Measurements from ENCODE around the gene CSPG4.
A peak's percentile ranks its signal among the peaks of the same experiment; 100 is the strongest.
"Not testable (repeated sequence)": the region's sequence is repeated elsewhere in the genome, so short reads cannot be mapped to it uniquely, and the experiment has no call there.

CSPG4 gene

DNA sequence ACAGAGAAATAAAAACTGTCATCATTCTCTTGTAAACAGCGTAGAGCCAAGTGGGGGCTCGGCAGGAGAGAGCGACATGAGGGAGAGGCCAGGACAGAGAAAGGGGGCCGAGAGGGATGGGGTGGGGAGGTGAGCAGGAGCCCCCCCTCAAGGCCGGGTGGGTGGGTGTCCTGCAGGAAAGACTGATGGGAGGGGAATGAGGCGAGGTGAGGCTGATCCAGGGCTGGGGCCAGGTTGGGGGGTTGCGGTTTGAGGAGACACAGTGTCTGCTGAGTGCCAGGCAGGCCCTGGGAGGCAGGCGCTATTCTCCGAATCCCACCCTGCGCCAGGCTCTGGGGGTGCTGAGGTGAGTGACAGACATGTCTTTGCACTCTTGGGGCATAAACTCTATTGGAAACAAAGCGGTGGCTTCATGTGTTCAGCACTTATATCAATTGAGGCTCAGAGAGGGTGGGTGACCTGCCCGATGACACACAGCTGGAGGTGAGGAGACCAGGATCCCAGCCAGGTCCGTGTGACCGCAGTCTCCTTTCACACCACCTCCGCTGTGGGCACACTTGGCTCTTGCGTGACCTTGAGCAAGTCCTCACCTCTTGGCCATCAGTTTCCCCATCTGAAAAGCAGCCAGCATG, 19.6 kb upstream of the CSPG4 start:
- DNase-seq, result no peak
- TF ChIP-seq POLR2A (IDR thresholded peaks at IDR 0.05; ENCODE audit: low read length) (no peak), GATA1 (IDR thresholded peaks at IDR 0.05; ENCODE audit: low read depth, low read length) (no peak)

DNA sequence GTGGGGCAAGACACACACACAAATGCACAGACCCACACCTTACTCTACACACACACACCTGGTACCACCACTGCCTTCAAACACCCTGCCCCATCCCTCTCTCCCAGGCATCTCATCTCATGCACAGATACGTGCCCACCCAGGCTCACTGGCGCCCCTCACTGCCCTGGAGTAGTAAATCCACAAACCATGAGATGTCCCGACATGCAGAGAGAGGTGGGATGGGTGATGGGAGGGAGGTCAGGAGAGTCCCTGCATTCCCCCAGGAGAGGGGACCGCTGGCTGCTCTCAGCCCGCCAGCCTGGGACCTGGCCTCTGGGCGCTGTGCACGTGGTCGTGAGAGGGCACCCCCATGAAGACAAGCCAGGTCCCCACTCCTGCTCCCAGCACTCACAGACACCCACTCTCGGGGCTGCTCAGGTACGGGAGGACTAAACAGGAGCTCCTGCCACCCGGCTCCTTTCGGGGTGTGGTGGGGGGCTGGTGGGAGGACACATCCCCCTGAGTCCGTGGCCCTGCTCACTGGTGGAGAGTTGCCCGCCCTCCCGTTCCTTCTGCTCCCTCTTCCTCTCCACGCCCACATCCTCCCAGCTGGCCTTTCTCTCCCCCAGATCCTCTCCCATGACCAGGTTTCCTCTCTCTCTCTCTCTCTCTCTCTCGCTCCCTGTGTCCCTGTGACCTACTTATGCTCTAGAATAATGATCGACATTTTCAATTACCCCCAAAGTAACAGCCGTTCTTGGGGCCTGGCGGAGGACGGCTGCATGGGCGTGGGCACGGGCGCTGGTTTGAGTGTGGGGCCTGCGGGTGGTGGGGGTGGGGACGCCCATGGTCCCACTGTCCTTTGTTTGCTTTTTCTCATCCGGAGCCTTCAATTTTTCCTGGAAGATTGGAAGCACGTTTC, 18.9 kb upstream of the CSPG4 start:
- DNase-seq, result no peak
- TF ChIP-seq GATA1 (IDR thresholded peaks at IDR 0.05; ENCODE audit: low read depth, low read length) (no peak), POLR2A (IDR thresholded peaks at IDR 0.05; ENCODE audit: low read length) (no peak)

DNA sequence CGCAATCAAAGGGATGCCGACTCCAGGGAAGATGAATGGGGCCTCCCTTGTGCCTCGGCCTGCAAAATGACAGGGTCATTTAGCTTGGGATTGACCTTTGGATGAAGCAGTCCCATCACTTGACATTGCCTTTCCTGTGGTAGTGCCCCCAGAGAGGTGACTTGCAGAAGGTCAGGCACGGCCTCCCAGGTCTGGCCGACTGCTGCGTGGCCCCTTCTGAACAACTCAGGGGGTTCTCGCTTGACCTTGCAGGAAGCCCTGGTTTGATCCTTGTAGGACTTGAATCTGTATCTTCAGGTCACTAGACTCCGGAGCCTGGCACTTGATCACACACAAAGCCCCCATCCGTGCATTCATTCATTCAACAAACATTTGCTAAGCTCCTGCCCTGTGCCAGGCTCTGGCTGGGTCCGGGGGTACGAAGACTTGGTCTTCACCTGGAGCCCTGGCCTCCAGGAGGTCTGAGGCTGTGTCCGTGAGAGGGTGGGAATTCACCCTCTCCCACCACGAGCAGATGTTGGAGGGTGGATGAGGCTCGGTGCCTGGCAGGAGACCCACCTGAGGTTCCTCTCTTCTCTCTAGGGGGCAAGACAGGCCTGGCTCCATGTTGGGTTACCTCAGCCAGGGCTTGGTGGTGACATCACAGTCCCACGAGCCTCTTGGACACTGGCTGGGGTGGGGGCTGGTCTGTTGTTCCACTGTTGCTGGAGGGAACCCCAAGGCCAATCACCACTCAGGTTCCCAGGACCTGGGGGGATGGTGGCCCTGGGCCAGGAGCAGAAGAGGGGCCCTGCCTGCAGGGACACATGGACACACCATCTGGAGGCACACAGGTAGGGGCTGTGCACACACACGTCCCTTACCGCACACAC, 18.0 kb upstream of the CSPG4 start:
- DNase-seq, result not testable (repeated sequence)

DNA sequence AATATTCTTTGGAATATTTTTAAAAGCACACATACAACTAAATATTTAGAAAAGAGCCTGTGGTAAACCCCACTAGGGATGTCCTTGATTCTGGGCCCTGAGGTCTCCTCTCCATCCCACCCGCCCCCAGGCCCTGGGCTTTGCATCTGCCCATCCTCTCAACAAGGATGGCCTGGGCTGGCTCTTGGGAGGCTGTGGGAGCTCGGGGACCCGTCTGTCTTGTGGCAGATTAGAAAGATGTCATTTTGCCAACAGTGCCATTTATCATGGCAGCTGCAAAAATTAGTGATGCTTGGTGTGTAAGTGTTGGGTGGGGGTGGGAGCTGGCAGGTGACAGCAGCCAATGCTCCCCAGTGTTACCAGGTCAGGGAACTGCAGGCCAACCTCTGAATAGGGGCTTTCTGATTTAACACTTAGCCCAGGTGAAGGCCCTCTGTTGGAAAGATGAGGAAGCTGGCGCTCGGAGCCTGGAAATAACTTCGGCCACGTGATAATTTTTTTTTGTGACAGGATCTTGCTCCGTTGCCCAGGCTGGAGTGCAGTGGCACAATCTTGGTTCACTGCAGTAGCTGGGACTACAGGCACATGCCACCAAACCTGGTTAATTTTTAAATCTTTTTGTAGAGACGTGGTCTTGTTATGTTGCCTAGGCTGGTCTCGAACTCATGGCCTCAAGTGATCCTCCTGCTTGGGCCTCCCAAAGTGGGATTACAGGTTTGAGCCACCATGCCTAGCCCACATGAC, 16.9 kb upstream of the CSPG4 start:
- no peak for DNase-seq
- no peak for TF ChIP-seq GATA1 (IDR thresholded peaks at IDR 0.05; ENCODE audit: low read depth, low read length)
- TF ChIP-seq POLR2A (IDR thresholded peaks at IDR 0.05; ENCODE audit: low read length), result no peak

DNA sequence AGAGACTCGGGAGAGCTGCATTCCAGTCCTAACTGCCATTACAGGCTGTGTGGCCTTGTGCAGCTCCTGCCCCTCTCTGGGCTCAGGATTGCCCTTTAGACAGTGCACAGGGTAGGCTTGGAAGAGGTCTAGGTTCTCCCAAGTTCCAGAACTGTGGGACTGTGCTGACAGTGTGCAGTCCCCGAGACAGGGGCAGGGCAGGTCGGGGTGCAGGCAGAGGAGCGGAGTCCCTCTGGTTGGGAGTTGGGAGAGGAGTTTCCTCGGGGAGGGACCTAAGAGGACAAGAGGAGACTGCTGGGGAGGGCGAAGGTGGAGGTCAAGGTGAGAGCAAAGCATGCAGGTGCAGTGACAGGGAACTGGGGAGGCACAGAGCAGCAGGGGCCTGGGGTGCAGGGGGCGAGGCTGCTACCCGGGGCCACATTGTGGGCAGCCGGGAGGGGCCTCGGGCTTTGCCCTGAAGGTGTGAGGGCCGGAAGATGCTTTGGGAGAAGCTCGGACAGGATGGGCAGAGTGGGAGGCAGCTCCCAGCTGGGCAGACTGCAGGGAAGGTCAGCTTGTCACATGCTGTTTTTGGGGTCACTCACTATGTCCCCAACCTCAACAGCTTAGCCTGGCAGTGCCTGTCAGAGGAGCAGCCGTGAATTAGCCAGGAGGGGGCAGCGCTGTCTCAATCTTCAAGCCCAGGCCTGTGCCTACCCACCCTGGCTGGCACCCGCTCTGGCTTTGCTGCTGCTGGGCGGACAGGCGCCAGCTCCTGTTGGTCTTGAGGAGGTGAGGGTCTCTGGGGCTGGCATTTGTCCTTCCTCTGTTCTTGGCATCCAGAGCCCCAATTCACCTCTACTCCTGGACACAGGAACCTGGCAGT, 15.4 kb upstream of the CSPG4 start:
- peak; percentile 58 to 75 for DNase-seq
- no peak for TF ChIP-seq POLR2A (IDR thresholded peaks at IDR 0.05; ENCODE audit: low read length)
- TF ChIP-seq GATA1 (IDR thresholded peaks at IDR 0.05; ENCODE audit: low read depth, low read length), result no peak

DNA sequence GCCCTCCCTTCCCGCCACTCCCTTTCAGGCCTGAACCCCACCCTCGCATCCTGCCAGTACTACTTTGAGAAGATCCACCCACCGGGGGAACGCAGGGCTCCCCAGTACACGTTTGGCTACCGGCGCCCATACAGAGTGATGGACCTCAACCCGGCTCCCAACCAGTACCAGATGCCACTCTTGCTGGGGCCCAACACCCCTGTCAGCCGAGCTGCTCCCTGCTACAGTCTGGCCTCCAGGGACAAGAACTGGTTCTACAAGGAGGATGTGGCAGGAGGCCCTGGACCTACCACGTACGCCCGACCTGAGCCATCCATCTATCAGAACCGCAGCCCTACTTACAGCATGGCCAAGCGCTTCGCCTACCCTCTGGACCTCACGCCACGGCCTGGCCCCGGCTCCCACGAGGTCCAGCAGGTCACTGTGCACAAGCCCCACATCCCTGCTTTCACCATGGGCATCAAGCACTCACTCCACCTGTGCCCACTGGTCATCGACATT, 14.4 kb upstream of the CSPG4 start:
- no peak for DNase-seq
- TF ChIP-seq POLR2A (IDR thresholded peaks at IDR 0.05; ENCODE audit: low read length) (no peak), GATA1 (IDR thresholded peaks at IDR 0.05; ENCODE audit: low read depth, low read length) (no peak)

DNA sequence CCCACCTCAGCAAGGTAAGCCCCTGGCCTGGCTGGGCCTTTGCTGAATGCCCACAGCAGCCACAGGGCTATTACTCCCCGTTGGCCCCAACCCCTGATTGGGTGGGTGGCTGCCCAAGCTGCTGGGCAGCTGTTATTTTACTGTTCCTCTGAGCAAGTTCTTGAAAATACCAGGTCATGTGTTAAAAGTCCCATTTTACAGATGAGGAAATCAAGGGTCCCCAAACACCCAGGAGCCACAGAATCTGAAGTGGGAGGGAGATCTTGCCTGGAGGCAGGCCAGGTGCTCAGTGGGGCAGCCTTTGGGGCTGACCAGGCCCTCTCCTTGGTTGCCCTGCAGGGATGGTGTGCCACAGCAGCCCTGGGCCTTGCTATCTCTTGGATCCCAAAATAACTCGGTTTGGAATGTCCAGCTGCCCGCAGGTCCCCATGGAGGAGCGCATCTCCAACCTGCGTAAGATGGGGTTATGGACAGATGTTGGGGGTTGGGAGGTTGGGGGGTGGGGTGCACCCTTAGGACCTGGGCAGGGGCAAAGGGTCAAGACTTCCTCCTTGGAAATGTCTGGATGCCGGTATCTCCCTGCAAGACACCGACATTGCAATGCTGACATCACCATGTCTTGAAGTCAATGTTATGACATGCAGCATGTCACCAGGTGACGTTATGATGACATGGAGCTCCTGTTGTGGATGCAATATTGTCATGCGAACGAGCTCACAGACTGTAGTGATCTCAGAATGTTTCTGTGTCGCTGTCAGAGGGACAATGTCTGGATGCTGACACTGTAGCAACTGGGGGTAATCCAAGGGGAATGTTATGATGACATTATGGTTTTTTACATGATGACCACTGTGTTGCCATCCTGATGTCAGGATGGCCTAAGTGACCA, 13.3 kb upstream of the CSPG4 start:
- no peak for DNase-seq
- no peak for TF ChIP-seq GATA1 (IDR thresholded peaks at IDR 0.05; ENCODE audit: low read depth, low read length)
- TF ChIP-seq POLR2A (IDR thresholded peaks at IDR 0.05; ENCODE audit: low read length), result no peak

DNA sequence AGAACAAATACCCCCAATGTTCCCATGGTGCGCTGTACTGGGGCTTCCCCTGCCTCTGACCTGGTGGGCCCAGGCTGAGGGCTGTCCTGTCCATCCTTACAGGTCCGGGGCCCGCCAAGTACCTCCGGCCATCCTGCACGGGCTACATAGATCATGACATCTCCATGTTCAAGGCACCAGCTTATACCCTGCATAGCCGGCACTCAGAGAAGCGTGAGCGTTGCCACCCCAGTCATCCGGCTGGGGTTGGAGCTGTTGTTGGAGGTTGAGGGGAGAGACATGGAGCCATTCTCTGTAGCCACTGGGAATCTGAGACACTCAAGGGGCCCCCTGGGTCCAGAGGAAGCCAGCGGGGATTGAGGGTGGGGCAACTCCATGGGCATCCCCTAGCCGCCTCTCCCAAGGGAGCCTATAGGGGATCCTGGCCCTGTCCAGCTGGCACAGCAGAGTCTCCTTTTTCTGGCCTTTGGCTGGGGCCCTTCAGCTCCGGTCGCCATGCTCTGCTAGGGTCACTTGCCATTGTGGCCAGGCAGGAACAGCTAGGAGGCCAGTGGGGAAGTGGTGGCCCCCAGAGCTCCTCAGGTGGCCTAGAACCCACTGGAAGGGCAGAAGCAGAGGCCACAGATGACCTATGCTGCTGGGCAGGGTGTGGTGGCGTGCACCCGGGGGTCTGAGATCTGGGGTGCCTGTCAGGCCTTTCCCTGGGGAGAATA, 12.5 kb upstream of the CSPG4 start:
- no peak for DNase-seq
- no peak for TF ChIP-seq POLR2A (IDR thresholded peaks at IDR 0.05; ENCODE audit: low read length)
- TF ChIP-seq GATA1 (IDR thresholded peaks at IDR 0.05; ENCODE audit: low read depth, low read length), result no peak

DNA sequence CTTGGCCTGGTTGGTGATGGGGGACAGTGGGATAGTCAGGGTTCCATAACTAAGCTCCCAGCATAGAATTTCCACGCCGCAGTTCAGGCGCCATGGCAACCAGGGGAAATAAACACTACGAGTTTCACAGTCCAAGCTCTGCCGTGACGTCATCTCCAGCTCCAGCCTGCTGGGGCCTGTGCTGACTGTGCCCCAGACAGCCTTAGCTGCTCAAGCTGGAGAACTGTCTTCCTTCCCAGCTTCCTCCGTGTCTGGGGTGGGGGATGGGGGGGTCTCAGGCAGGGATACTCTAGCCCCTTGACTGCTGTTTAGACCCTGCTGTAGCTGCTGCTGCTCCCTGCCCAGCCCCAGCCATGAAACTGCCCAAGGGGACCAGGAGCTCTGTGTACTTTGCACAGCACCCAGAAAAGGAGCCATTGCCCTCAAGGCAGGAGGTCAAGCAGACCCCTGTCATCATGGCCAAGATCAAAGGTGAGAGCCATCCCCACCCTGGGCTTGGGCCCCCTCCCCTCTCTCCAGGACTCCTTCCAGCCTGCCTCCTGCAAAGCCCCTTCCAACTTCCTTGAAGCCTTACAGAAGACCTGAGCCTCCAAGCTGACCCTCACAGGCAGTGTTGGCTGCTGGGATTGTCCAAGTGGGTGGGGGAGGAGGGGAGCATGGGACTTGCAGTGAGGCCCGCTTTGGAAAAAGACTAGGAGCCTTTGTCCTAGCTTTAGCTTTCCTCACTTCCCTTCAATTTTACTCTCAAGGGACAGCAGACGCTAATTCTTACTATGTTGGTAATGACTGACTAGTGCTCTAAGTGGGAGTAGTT, 11.4 kb upstream of the CSPG4 start:
- TF ChIP-seq GATA1 (IDR thresholded peaks at IDR 0.05; ENCODE audit: low read depth, low read length), result no peak
- TF ChIP-seq POLR2A (IDR thresholded peaks at IDR 0.05; ENCODE audit: low read length), result no peak
- peak; percentile 61 to 76 for DNase-seq

DNA sequence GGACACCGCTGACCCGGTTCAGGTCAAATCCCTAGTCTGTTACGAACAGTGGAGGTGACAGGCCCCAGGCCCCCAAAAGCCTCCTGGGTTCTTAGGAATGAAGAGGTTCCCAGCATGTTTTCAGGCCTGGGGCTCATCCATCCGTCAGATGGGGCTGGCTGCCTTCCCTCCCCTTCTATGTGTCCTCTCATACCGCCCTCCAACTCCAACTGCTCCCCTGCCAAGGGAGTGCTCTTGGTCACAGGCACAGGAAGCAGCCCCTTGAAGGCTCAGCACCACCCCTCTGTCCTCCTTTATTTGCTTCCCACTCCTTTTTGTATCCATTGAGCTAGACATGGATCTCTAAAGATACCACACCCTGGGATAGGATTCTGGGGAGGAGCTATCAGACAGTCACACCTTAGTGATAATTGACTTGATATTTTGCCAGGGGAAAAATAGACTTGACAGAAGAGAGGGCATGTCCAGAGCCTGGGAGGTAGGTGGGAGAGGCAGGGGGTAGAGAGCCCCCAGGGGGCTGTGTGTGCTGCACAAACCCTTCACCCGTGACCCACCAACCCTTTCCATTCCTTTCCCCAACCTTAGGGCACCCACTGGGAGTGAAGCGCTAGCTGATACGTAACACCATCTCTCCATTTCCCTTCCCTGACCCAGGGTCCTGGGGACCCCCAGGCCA, 10.7 kb upstream of the CSPG4 start:
- no peak for TF ChIP-seq GATA1 (IDR thresholded peaks at IDR 0.05; ENCODE audit: low read depth, low read length)
- TF ChIP-seq POLR2A (IDR thresholded peaks at IDR 0.05; ENCODE audit: low read length), result no peak
- no peak for DNase-seq

Measured in erythroblast (primary cell).